NCI-H2107 treated with DMSO at 0.1 percent for 48 hours (cell line): Measurements from ENCODE around the gene SF3B2.
"Not testable (repeated sequence)": the region's sequence is repeated elsewhere in the genome, so short reads cannot be mapped to it uniquely, and the experiment has no call there.

ENCODE experiments used
- DNase-seq: peaks from one replicate; lab custom pipeline; 2025; ENCODE audit not compliant: unreplicated experiment; lab: John Stamatoyannopoulos, UW

SF3B2 gene

GRCh38 chr11:66051766-66052663, at the start of gene SF3B2:
TSS of gene SF3B2 (plus strand) at chr11:66052364. CDS start at chr11:66052385, 21 bp downstream.
- peak; percentile 93 for DNase-seq

DNA sequence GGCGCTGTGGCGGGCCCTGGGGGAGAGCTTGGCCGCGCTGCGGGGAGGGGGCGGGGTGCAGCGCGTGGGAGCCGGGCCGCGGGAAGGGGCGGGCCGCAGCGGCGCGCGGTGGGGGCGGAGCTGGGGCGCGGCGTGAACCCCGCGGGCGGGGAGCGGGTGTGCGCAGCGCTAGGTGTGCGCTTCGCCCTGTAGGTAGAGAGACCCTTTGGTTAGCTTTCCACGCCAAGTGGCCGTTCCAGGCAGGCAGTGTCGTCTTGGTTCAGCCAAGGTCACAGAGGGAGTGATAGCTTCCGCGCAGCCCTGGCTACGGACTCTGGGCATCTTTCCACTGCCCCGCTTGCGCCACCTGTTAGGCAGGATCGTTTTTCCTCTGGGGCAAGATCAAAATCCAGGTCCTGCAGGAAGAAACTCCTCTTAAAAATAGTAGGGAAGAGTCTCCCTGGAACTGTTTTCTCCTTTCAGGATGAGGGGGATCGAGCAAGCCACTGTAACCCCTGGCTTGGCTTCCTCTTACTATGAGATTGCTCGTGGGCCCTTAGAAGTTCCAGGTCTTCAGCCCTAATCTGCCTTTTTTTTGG, 49.4 kb upstream of the SF3B2 start:
- DNase-seq, result no peak

DNA sequence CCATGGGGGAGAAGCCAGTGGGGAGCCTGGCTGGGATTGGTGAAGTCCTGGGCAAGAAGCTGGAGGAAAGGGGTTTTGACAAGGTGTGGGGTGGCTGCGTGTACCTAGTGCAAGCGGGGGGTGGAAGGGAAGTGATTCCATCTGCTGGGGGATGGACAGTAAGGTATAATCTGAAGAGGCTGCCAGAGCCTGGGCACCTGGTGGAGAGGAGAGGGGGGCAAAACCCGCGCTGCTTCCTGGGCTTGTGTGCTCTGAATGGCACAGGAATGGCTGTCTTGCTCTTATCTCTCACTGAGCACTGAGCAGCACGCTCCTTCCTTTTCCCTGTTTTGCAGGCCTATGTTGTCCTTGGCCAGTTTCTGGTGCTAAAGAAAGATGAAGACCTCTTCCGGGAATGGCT, 48.9 kb upstream of the SF3B2 start:
- no peak for DNase-seq

- DNase-seq, result no peak
Measured at GRCh38 chr11:66004186-66004585, 48.0 kb upstream of the SF3B2 start.

GRCh38 chr11:66006134-66006890, 45.9 kb upstream of the SF3B2 start:
- no peak for DNase-seq

DNA sequence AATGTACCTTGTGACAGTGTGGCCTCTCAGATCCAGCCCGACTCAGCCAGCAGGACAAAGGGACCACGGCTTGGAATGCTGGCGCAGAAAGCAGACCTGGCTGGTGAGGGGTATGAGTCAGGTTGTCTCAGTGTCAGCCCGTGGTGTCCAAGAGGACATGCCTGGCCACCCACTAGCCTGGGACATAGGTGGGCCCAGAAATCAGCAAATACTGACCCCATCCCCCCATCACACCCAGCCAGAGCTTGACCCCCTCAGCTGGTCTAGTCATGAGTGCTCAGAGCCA, 45.3 kb upstream of the SF3B2 start:
- DNase-seq, result no peak

- no peak for DNase-seq
Measured at GRCh38 chr11:66007201-66007634, 44.9 kb upstream of the SF3B2 start.

GRCh38 chr11:66008095-66008467, 44.1 kb upstream of the SF3B2 start:
- no peak for DNase-seq

DNA sequence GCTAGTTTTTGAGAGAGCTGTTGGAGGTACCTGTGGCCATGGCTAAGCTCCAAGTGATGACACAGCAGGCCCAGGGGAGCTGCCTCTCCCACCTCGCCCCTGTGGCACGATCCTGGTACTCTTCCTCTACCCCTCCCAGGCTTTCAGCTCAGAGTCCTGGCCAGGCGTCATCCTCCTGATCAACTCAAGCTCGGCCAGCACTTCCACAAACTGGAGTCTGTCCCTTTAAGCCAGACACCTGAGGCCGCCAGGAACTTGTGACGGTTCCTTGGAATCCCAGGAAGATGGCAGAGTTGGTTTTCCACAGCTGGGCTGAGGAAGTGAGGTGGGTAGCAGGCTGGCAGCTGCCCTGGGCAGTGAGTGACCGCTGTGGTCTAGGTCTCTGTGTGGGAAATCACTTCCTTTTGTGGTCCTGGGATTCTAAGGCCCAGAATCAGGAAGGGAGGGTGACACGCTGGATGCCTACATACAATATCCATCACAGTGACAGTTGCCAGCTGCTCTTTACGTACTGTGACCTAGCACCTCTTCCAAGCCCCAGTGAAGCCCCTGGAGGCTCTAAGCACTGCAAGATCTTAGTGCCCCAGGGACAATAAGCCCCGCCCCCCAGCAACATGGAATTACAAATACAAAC, 43.6 kb upstream of the SF3B2 start:
- DNase-seq, result no peak

DNA sequence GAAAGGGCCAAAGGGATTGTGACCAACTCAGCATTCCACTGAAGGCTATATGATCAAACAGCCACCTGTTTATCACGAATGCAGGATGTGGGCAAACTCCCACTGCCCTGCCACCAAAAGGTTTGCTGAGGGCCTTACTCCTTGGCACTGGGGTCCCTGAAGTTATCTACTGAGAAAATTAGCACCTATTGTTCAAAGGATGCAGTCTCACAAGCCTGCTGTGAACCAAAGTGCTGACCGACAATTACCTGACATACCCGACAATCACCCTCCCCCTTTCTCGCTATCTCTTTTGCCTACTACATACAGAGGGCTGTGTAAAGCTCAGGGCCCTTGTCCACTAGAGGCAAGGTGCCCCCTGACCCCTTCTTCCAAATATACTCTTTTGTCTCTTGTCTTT, 42.1 kb upstream of the SF3B2 start:
- not testable (repeated sequence) for DNase-seq

DNA sequence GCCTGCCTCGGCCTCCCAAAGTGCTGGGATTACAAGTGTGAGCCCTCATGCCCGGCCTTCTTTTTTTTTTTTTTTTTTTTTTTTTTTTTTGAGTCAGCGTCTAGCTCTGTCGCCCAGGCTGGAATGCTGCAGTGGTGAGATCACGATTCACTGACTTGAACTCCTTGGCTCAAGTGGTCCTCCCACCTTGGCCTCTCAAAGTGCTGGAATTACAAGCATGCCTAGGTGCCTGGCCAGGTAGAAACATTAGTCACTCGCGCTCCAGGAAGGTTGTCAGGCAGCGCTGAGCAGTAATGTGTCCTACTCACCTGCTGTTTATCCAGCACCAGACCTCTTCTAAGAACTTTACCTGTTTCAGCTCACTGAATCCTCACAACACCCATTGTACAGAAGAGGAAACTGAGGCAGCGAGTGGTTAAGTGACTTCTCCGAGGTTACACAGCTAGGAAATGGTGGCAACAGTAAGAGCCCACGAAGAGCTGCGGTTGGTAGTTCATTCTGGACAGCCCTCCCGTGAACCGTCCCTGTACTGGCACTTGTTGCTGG, 40.9 kb upstream of the SF3B2 start:
- DNase-seq, result no peak

GRCh38 chr11:66011785-66012303, 40.3 kb upstream of the SF3B2 start, which contains the start of gene CST6:
TSS of gene CST6 (plus strand) at chr11:66012008. CDS start at chr11:66012045, 37 bp downstream.
- DNase-seq, result no peak

GRCh38 chr11:66012371-66012945, 39.7 kb upstream of the SF3B2 start:
- no peak for DNase-seq

DNA sequence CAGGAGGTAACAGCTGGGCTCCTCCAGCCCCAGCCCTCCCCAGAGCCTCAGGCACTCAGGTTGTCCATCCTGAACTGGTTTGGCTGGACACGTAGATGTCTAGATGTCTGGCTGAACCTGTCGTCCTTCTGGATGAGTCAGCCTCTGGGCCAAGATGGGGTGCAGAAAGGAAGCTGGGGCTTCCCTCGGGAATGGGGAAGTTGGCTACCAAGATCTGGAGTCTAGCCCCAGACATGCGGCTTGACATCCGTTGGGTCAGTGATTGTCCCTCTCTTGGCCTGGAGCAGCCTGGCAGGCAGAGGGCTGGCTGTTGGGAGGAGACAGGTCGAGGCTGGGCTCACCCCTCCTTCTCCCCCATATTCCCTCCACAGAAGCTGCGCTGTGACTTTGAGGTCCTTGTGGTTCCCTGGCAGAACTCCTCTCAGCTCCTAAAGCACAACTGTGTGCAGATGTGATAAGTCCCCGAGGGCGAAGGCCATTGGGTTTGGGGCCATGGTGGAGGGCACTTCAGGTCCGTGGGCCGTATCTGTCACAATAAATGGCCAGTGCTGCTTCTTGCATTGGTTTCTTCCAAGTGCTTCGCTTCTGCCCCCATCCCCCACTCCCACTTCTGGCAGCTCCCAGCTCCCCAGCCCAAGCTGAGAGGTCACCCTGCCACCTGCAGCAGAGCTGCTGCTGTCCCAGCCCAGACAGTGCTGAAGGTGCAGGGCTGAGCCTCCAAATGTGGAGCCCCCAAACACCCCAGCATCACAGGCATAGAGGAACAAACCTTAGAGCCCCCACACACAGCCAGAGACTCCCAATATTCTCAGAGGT, 39.0 kb upstream of the SF3B2 start:
- DNase-seq, result no peak

DNA sequence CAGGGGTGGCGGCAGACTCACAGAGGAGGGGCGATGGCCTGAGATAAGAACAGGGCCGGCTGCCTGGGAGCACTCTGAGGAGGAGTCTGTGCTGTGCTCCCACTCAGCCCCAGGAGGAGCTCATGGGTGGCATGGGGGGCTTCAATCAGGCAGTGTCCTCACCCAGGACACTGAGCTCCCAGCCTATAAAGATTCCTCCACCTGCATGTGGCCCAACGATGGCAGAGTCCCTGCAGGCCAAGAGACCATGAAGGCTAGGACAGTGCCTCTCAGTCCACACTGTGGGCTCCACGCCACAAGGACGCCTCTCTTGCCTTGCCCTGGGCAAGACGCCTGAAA, 38.4 kb upstream of the SF3B2 start:
- no peak for DNase-seq

GRCh38 chr11:66014804-66015453, 37.2 kb upstream of the SF3B2 start:
- no peak for DNase-seq

- no peak for DNase-seq
Measured at GRCh38 chr11:66015454-66015881, 36.7 kb upstream of the SF3B2 start.

DNA sequence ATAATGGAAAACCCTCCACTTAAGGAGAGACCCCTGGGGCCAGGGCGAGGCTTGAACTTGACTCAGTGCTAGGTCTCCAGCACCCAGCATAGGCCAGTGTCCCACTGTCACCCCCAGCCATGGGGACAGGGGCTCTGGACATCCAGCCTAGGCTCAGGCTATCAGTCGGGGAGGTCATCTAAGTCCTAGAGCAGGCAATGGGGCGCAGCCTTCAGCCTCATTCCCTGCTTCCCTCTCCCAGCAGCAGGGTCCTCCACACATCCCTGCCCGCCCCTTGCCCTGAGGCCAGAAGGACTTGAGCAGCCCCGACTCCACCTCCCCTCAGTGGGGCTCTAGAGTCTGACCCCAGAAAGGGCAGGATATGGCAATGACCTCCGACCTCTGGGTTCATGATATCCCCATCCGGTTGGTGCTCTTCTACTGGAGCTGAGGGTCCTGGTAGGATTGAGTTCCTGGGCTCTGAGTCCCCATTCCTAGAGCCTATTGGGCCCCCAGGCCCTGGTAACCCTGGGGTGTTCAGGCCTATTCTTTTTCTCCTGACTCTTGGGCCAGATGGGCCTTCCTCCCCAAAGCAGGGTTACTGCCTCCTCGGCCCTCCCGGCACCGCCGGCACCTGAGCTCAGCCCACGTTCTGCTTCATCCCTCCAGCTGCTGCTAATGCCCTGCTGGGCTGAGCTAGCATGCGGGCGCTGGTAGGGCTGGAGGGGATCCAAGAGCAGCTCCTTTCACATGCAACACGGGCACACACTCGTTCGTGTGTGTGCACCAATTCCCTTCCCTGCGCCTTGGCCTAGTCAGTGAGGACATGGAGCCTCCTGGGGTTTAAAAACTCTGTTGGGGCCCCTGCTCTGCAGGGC, 36.0 kb upstream of the SF3B2 start:
- no peak for DNase-seq
